Subcutaneous abdominal adipose tissue (tissue), 5 donors: ENCODE measurements around the gene NEDD8.
"Not testable (repeated sequence)": the region's sequence is repeated elsewhere in the genome, so short reads cannot be mapped to it uniquely, and the experiment has no call there.

ENCODE experiments used
- H3K27ac ChIP-seq: one replicate; pipeline ENCODE4 v1.7.0; 2013; ENCODE audit warnings: low read depth, mild to moderate bottlenecking, inconsistent platforms, low read length, moderate library complexity
- H3K27me3 ChIP-seq, 5 donors: one replicate each; pipeline ENCODE4 v1.7.0; 2013; ENCODE audit warnings: low read length in 5 of 5, inconsistent platforms in 1 of 5; ENCODE audit not compliant: control insufficient read depth in 5 of 5, insufficient read depth in 4 of 5
- H3K36me3 ChIP-seq, 5 donors: one replicate each; pipeline ENCODE4 v1.7.0; 2013; ENCODE audit warnings: low read length in 5 of 5; ENCODE audit not compliant: control insufficient read depth in 5 of 5, insufficient read depth in 5 of 5
- H3K4me1 ChIP-seq, 5 donors: one replicate each; pipeline ENCODE4 v1.7.0; 2013; ENCODE audit warnings: low read length in 5 of 5, mild to moderate bottlenecking in 3 of 5, moderate library complexity in 1 of 5; ENCODE audit not compliant: control insufficient read depth in 5 of 5, insufficient read depth in 5 of 5
- H3K4me3 ChIP-seq, 5 donors: one replicate each; pipeline ENCODE4 v1.7.0; 2013; ENCODE audit warnings: low read length in 5 of 5, low read depth in 1 of 5
- H3K9ac ChIP-seq, 5 donors: one replicate each; pipeline ENCODE4 v1.7.0; 2013; ENCODE audit warnings: low read length in 5 of 5, mild to moderate bottlenecking in 4 of 5, moderate library complexity in 3 of 5
- H3K9me3 ChIP-seq, 5 donors: one replicate each; pipeline ENCODE4 v1.7.0; 2013; ENCODE audit warnings: low read length in 5 of 5; ENCODE audit not compliant: control insufficient read depth in 5 of 5
- donor health status: healthy.
- donor health status: healthy.
- donor health status: healthy.
- donor health status: healthy.
- donor health status: healthy.

NEDD8 gene

DNA sequence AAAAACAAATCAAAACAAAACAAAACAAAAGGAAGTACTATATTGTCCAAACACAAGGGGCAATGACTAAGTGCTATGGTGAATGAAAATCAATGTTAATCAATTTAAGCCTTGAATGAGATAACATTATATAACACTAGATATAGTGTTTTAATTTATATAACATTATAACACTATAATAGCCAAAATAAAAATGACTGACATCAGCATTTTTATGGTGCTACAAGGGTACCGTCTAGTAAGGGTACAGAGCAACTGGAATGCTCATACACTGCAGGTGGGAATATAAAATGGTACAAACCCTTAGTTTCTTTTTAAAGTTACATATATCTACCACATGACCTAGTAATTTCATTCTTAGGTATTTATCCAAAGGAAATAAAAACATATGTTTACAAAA lies 5.7 kb downstream of the NEDD8 start:
- no peaks in the 10 kb centered on the region for H3K27me3 ChIP-seq
- no peak overlapping the region for H3K27ac ChIP-seq
- H3K4me1 ChIP-seq, result peaks cover under 1 to 11% (median 9%) of the 10 kb centered on the region in 5 donors
- no peaks in the 10 kb centered on the region for H3K9me3 ChIP-seq
- H3K36me3 ChIP-seq, result peaks cover 0 to 9% (median 2%) of the 10 kb centered on the region in 5 donors
- no peak overlapping the region for H3K4me3 ChIP-seq
- no peak overlapping the region for H3K9ac ChIP-seq

DNA sequence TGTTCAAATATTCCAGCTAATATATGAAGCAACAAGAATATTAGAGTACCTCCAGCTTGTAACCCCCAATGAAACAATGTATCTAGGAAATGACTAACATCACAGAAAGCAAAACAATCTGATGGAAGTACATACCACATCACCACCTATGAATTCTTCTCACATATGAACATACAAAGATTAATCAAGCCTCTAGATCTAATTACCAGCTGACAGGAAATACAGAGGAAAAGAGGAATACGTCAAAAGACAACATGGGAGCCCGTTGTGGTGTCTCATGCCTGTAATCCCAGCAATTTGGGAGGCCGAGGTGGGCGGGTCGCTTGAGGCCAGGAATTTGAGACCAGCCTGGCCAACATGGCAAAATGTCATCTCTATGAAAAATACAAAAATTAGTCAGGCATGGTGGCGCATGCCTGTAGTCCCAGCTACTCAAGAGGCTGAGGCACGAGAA lies 7.5 kb downstream of the NEDD8 start:
- H3K27me3 ChIP-seq, result no peaks in the 10 kb centered on the region
- no peak overlapping the region for H3K9ac ChIP-seq
- no peak overlapping the region for H3K4me3 ChIP-seq
- no peaks in the 10 kb centered on the region for H3K9me3 ChIP-seq
- H3K27ac ChIP-seq, result no peak overlapping the region
- peaks cover 0 to 3% (median 0%) of the 10 kb centered on the region in 5 donors for H3K4me1 ChIP-seq
- peaks cover 0 to 9% (median 2%) of the 10 kb centered on the region in 5 donors for H3K36me3 ChIP-seq

DNA sequence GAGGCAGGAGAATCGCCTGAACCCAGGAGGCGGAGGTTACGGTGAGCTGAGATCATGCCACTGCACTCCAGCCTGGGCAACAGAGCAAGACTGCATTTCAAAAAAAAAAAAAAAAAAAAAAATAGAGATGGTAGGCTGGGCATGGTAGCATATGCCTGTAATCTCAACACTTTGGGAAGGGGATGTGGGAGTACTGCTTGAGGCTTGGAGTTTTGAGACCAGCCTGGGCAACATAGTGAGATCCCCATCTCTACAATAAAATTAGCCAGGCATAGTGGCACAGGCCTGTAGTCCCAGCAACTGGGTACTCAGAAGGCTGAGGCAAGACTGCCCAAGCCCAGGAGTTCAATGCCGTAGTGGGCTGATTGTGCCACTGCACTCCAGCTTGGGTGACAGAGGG lies 9.2 kb downstream of the NEDD8 start:
- not testable (repeated sequence) for H3K4me1 ChIP-seq, H3K9me3 ChIP-seq, H3K9ac ChIP-seq, H3K4me3 ChIP-seq, H3K27ac ChIP-seq, H3K36me3 ChIP-seq, H3K27me3 ChIP-seq

DNA sequence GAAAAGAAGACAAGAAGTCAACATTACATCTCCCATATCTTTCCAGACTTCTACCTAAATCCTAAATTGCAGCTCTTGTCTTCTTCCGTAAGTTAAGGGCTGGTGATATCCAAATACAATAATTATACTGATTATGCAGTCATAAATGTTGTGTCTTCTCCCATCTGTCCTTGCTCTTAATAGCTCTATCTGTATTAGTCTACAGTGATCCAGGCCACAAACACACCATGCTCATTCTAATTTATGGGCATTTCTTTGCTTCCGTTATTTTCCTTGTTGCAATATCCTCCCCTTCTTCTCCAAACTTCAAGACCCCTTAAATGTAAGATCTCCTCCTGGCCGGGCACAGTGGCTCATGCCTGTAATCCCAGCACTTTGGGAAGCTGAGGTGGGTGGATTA lies 12.6 kb downstream of the NEDD8 start:
- H3K27ac ChIP-seq, result no peak overlapping the region
- H3K4me3 ChIP-seq, result no peak overlapping the region
- peaks cover 3 to 14% (median 4%) of the 10 kb centered on the region in 5 donors for H3K36me3 ChIP-seq
- H3K9ac ChIP-seq, result no peak overlapping the region
- H3K9me3 ChIP-seq, result no peaks in the 10 kb centered on the region
- peaks cover 0 to 17% (median 12%) of the 10 kb centered on the region in 5 donors for H3K4me1 ChIP-seq
- no peaks in the 10 kb centered on the region for H3K27me3 ChIP-seq

DNA sequence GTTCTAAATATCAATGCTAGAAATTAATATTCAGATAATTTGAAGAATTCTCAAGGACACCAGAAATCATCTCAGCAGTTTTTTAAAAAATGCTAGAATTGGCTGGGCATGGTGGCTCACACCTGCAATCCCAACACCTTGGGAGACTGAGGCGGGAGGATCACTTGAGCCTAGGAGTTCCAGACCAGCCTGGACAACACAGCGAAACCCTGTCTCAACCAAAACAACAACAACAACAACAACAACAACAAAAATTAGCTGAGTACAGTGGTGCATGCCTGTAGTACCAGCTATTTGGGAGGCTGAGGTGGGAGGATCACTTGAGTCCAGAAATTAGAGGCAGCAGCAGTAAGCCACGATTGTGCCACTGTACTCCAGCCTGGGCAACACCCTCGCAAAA lies 13.1 kb downstream of the NEDD8 start:
- H3K27me3 ChIP-seq, result no peaks in the 10 kb centered on the region
- no peak overlapping the region for H3K4me3 ChIP-seq
- peaks cover 0 to 18% (median 11%) of the 10 kb centered on the region in 5 donors for H3K4me1 ChIP-seq
- H3K9ac ChIP-seq, result no peak overlapping the region
- peaks cover 3 to 14% (median 4%) of the 10 kb centered on the region in 5 donors for H3K36me3 ChIP-seq
- no peak overlapping the region for H3K27ac ChIP-seq
- no peaks in the 10 kb centered on the region for H3K9me3 ChIP-seq

DNA sequence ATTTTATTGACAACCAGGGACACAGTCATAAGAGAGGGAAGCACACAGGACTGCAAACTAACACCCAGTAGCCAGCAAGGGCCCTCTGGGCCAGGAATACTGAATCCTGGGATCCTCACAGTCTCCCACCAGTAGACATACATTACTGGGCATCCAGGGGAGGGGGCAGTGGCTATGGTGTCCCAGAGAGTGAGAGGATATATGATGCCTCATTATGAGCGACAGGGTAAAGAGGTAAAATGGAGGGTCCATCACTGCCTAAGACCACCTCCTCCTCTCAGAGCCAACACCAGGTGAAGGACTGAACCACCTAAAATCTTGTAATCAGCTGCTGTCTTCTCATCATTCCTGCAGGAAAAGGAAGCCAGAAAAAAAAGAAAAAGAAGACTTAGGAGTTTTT lies 15.3 kb downstream of the NEDD8 start:
- not testable (repeated sequence) for H3K27ac ChIP-seq, H3K27me3 ChIP-seq, H3K9me3 ChIP-seq, H3K9ac ChIP-seq, H3K4me3 ChIP-seq
- Histone ChIP-seq H3K4me1 (peaks cover 0 to 34% (median 21%) of the 10 kb centered on the region in 5 donors), H3K36me3 (peaks cover 3 to 14% (median 4%) of the 10 kb centered on the region in 5 donors)

DNA sequence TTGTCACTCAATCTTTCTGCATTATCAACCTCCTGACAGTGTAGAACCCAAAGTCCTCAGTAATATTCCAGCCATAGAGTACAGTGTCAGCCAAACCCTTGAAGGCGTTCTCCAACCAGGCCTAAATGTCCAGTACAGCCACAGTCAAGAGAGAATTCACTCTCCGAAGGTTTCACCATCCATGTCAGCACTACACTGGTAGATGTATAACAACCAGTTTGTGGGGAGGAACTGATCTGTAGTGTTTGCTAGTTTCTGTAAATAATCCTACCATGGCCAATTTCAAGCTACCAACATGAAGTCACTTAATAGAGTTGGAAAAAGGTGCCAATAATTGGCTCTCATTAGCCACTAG lies 15.8 kb downstream of the NEDD8 start:
- Histone ChIP-seq H3K9me3 (no peaks in the 10 kb centered on the region), H3K4me3 (peak overlapping the region in 4 of 5 donors; percentile 77 to 99 (median 86)), H3K27ac (peak overlapping the region; percentile 80), H3K4me1 (peaks cover 0 to 34% (median 24%) of the 10 kb centered on the region in 5 donors), H3K27me3 (no peaks in the 10 kb centered on the region), H3K9ac (peak overlapping the region in 1 of 5 donors; percentile 35), H3K36me3 (peaks cover 4 to 16% (median 7%) of the 10 kb centered on the region in 5 donors)

DNA sequence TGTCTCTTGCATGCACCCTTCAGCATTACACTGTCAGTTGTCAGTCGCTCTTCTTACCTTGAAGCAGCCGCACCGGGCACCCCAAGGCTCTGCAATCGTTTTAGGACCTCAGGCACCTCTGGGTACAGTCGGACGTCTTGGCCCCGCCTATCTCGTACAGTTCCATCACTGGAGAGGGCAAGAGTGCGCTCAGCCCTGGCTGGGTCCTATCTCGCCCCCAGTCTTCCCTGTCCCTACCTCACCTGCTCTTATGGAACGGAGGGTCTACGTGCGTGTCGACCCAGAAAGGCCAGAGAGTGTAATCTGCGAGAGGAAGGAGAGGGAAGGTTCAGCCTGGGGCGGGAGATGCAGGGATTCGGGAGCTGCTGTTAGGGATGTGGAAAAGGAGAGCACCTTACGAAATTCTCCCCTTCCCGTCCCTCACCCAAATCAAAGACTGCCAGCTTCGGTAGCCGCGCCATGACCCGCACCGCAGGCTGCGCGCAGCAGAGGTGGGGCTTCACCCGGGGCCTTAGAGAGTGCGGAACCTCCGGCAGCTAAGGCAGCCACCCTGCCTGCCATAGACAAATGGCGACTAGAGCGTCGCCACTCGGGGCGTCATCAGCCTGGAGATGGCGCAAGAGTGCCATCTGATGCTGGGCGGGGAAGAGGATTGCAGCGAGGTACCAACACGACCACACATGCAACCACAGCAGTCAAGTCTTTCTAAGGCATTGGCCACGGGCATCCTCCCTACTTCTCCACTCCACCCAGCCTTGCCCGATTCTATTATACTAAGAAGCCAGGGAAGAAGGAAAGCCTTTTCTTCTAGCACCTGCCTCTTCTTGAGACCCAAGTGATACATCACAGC lies 16.4 kb downstream of the NEDD8 start, which contains the start of gene MDP1:
TSS of gene MDP1 (minus strand) at position 572 of the 850 bp plus-strand sequence. CDS start at position 461, 111 bp downstream.
- peak within 1 kb of the TSS; percentile 77 to 99 (median 90) for H3K4me3 ChIP-seq
- H3K4me1 ChIP-seq, result peaks cover 0 to 34% (median 24%) of the 10 kb centered on the region in 5 donors
- peaks cover 4 to 20% (median 9%) of the 10 kb centered on the region in 5 donors for H3K36me3 ChIP-seq
- no peaks in the 10 kb centered on the region for H3K9me3 ChIP-seq
- H3K27me3 ChIP-seq, result no peaks in the 10 kb centered on the region
- H3K9ac ChIP-seq, result peak within 1 kb of the TSS; percentile 40 to 90 (median 83)
- peak within 1 kb of the TSS; percentile 80 for H3K27ac ChIP-seq

DNA sequence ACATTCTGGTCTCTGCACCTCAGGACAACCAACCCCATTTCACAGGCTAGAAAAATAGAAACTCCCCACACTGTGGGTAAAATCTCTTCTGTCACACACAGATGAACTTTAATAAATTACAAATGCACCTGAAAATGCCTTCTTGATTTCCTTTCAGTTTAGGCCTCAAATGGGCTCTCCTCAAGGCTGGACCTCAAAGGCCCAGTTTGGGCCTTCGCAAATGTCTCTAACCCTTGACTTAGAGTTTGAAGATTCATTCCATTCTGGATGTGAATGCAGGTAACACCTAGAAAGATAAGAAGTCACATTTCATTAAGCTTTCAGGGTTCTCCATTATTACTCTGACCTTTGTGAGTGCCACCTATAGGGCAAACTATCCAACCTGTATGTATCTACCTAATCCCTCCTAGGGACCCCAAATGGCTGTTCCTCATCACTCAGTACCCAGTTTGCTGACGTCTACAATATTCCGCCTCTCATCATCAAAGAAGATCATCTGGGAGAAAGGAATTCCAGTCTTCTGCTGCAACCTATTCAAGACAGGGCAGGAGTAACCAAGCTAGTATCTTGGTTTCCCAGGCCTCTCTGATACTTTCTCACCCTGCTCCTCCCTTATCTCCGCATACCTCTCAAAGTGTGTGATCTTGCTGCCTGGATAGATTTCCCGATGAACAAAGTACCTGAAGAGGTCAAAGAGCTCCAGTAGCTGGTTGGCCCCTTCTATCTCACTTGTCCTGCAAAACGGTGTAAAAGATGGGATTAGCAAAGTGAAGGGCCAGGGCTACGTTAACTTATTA lies 18.1 kb downstream of the NEDD8 start:
- H3K4me1 ChIP-seq, result peaks cover 0 to 34% (median 24%) of the 10 kb centered on the region in 5 donors
- peak overlapping the region; percentile 67 to 97 (median 88) for H3K9ac ChIP-seq
- peak overlapping the region; percentile 89 for H3K27ac ChIP-seq
- no peaks in the 10 kb centered on the region for H3K9me3 ChIP-seq
- H3K27me3 ChIP-seq, result no peaks in the 10 kb centered on the region
- H3K36me3 ChIP-seq, result peaks cover 12 to 36% (median 25%) of the 10 kb centered on the region in 5 donors
- H3K4me3 ChIP-seq, result peak overlapping the region; percentile 59 to 92 (median 82)
